GM19455 (cell line): ENCODE data around the gene NPAS4.

Source experiments
- ATAC-seq: cut with Tn5 transposase; IDR thresholded peaks from one replicate; pipeline ENCODE4 v1.9.1; 2021; ENCODE audit not compliant: unreplicated experiment

The NPAS4 gene

DNA sequence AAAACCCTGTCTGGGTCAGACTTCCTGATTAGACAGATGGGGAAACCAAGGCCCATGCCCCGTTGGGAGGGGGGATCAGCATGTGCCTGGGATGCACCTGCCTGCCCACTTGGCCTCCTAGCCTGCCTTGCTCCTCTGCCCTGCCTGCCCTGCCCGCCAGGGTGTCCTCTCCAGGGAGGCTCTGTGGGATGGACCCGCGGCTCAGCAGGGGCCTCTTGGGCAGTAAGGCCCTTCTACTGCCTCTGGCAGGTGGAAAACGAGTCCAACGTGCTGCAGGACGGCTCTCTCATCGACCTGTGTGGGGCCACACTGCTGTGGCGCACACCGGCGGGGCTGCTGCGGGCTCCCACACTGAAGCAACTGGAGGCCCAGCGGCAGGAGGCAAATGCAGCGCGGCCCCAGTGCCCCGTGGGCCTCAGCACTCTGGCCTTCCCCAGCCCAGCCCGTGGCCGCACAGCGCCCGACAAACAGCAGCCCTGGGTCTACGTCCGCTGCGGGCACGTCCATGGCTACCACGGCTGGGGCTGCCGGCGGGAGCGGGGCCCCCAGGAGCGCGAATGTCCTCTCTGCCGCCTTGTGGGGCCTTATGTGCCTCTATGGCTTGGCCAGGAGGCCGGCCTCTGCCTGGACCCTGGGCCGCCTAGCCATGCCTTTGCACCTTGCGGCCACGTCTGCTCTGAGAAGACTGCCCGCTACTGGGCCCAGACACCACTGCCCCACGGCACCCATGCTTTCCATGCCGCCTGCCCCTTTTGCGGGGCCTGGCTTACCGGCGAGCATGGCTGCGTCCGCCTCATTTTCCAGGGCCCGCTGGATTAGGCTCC lies 54.7 kb downstream of the NPAS4 start:
- ATAC-seq, result no peak
